ENCODE results near the gene PHRF1. TPM values are rescaled to one million over a fixed set of nuclear protein-coding genes. Genes with fewer than 3 reads are reported as not detected.

The PHRF1 gene
- total and polyA plus RNA-seq, 9 of the 15 experiments (the other 6 are each of a cell fraction or from before 2014, with no cell fraction given) = 0.07 to 37.2 (median 7.7) TPM

GRCh38 chr11:563066-563811 is 13.0 kb upstream of the PHRF1 start (continued):
- TF ChIP-seq POLR2G (IDR thresholded peaks at IDR 0.05; ENCODE audit: low read depth, low read length) = peak; percentile 50; the same call in 1 of the 2 replicates

GRCh38 chr11:563812-564578 is 12.3 kb upstream of the PHRF1 start:
- POLR2A ChIA-PET = interaction anchor here (0.6 to 1.5 kb wide), 3 partner anchors 9 to 132 kb away, joined by 3 to 4 read pairs (median 3); partner anchors contain the start of gene TMEM80
- Histone ChIP-seq H2AFZ (ENCODE audit: low read depth, low read length) (no peak overlapping the region), H3K79me2 (ENCODE audit: control insufficient read depth, insufficient read depth, low read length) (peaks cover 51% of the 10 kb centered on the region), H3K4me1 (replicated peaks in 1 of 2; ENCODE audit: control insufficient read depth in 2 of 2, insufficient read depth in 2 of 2, low read length in 2 of 2) (peaks cover 33 to 83% of the 10 kb centered on the region in 2 experiments), H3K27ac (ENCODE audit: extremely low read depth, low read depth, low read length) (no peak overlapping the region; the same call in 2 of the 3 replicates), H3K4me3 (no peak overlapping the region), H3K4me2 (ENCODE audit: insufficient read depth, low read length) (no peak overlapping the region), H3K36me3 (ENCODE audit: control insufficient read depth, insufficient read depth, low read length) (peaks cover 33% of the 10 kb centered on the region; the same call in 2 of the 3 replicates), H3K9me1 (ENCODE audit: control insufficient read depth, insufficient read depth, low read length) (peaks cover 2% of the 10 kb centered on the region), H3K27me3 (ENCODE audit: control insufficient read depth in 2 of 2, insufficient read depth in 2 of 2, low read length in 2 of 2) (no peaks in the 10 kb centered on the region), H3K9me3 (replicated peaks; ENCODE audit: control insufficient read depth, insufficient read depth, low read depth, low read length) (no peaks in the 10 kb centered on the region), H3K9ac (ENCODE audit: insufficient read depth in 1 of 2, low read depth in 2 of 2, low read length in 2 of 2) (peak overlapping the region in 1 of 2 experiments; percentile 9; a peak in 2 of 4 replicates), H4K20me1 (replicated peaks; ENCODE audit: control insufficient read depth, insufficient read depth, low read length) (0 out of 2 replicates have a peak, but pooled peaks cover 5% of the 10 kb centered on the region)
- ATAC-seq = no peak
- TF ChIP-seq HDAC3 (IDR thresholded peaks at IDR 0.05; ENCODE audit: borderline replicate concordance, partially characterized antibody) (no peak), SRSF3 (IDR thresholded peaks at IDR 0.05; ENCODE audit: insufficient read depth, low read length) (no peak), SMARCC2 (IDR thresholded peaks at IDR 0.05; ENCODE audit: low read depth) (no peak), CSDE1 (IDR thresholded peaks at IDR 0.05) (no peak), ZBTB33 (CRISPR knock-in tag; IDR thresholded peaks at IDR 0.05) (peak; percentile 57), ETV5 (CRISPR knock-in tag; IDR thresholded peaks at IDR 0.05; ENCODE audit: low read depth) (no peak), GTF2B (IDR thresholded peaks at IDR 0.05; ENCODE audit: extremely low read depth, insufficient read length) (no peak), MNT (conservative IDR thresholded peaks at IDR 0.05) (no peak), CC2D1A (IDR thresholded peaks at IDR 0.05) (no peak)
- no peak for FAIRE-seq
- WGBS (ENCODE audit: insufficient coverage, low coverage, missing lambda C conversion rate) = 85% methylated on average over 12 of the region's 12 CpGs
- in situ Hi-C loops (cut with MboI) (no loop called here), intact Hi-C loops (cut with micrococcal nuclease) (loop anchor here (10.0 kb wide), 1 partner anchor 231 kb away; the partner anchor contains the start of genes CEND1 and SLC25A22)
- BruUV-seq (replicated peaks) = no TSS peak
- CTCF ChIA-PET (ENCODE audit: low intra/inter-chr PET ratio) = no interaction called here
- DNase-seq (ENCODE audit: extremely low read depth in 1 of 4, low spot score in 3 of 4) = no peak

Data from K562 (cell line).